ENCODE measurements around the gene HDAC8. TPM values are rescaled to one million over a fixed set of nuclear protein-coding genes. Genes with fewer than 3 reads are reported as not detected.
"Not testable (repeated sequence)": the region's sequence is repeated elsewhere in the genome, so short reads cannot be mapped to it uniquely, and the experiment has no call there.

The HDAC8 gene
- total RNA-seq, 1 donor: 19.9 TPM

GRCh38 chrX:72340626-72341025, 232.0 kb downstream of the HDAC8 start:
- no peak for DNase-seq (ENCODE audit: low read depth in 2 of 3, low spot score in 2 of 3)

DNA sequence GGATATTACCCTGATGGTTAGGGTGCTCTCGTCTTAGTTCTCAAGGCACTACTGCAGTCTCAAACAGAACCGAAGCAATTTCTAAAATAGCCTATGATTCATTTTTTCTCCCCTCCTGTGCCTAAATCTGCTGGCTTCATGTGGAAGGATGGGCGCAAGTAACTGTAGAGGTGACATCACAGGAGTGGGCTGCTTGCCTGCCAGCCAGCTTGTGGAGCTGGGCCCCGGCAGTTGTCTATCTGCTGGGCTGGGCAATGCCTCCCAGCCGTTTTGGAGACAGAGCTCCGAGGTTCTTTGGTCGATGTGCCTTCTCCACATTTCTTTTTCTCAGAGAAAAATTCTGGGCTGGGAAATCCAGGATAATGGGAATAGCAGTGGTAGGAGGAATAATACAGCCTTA, 232.6 kb downstream of the HDAC8 start:
- no peak for DNase-seq (ENCODE audit: low read depth in 2 of 3, low spot score in 2 of 3)

GRCh38 chrX:72330131-72330530, 242.5 kb downstream of the HDAC8 start:
- no peak for DNase-seq (ENCODE audit: low read depth in 2 of 3, low spot score in 2 of 3)

- DNase-seq (ENCODE audit: low read depth in 2 of 3, low spot score in 2 of 3): no peak
These were observed 245.9 kb downstream of the HDAC8 start for GRCh38 chrX:72326605-72327300.

- DNase-seq (ENCODE audit: low read depth in 2 of 3, low spot score in 2 of 3): not testable (repeated sequence)
These were observed 253.0 kb downstream of the HDAC8 start for GRCh38 chrX:72319651-72320050.

DNA sequence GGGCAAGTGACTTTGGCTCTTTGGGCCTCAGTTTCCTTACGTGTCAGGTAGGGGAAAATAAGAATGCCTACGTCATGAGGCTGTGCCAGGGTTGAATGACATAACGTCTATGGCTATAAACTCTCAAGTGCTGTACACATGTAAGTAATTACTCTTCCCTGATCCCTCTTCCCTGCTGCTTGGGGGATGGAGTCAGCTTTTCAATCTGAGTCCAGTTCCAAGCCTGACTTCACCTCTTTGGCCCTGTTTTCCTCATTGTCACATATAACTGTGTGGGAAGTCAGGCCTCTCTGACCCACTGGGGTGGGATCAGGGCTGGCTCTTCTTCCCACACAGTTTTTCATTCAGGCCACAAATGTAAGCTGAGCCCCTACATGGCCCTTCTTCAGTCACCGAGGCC, 255.5 kb downstream of the HDAC8 start:
- DNase-seq (ENCODE audit: low read depth in 2 of 3, low spot score in 2 of 3): no peak

GRCh38 chrX:72316408-72317110, 256.1 kb downstream of the HDAC8 start:
- DNase-seq (ENCODE audit: low read depth in 2 of 3, low spot score in 2 of 3): no peak

GRCh38 chrX:72314881-72315280, 257.8 kb downstream of the HDAC8 start:
- no peak for DNase-seq (ENCODE audit: low read depth in 2 of 3, low spot score in 2 of 3)

DNA sequence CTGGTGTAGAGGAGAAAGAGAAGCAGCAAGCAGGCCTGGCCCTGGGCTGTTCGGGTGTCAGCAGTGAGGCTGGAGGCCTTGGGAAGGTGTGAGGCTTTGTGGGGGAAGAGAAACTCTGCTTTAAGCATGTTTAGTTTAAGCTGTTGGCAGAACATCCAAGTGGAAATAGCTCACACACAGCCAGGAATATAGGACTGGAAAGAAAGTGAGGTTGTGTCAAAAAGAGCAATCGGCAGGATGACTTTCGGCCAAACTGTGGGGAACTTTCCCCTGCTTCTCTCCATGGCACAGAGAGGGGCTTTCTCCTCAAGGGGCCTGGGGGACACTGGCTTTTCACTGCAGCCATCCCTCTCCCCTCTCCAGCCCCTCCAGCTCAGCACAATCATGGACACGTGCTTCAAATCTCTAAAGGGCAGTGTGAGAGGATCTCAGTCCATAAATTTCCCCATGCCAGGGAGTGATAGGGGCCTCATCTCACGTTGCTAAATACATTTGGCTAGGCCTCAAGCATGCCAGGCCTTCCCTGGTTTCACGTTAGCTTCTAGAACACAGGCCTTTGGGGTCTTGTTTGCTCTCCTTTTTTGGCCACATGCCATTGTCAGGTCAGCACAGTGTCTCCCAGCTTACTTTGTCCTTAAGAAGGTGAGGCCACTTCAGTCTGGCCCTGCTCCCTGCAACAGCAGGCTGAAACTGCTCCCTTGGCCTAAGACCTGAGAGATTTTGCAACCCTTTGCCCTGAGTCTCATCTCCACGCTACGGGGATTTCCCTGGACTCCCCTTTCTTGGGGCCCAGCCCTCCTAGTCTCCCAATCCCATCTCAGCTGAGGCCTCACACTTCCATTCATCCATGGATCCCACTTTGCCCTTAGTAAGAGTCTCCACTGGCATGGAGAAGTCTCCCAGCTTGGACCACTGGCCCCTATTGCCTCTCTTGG, 258.7 kb downstream of the HDAC8 start:
- no peak for DNase-seq (ENCODE audit: low read depth in 2 of 3, low spot score in 2 of 3)

GRCh38 chrX:72312311-72312940, 260.2 kb downstream of the HDAC8 start:
- DNase-seq (ENCODE audit: low read depth in 2 of 3, low spot score in 2 of 3): no peak

DNA sequence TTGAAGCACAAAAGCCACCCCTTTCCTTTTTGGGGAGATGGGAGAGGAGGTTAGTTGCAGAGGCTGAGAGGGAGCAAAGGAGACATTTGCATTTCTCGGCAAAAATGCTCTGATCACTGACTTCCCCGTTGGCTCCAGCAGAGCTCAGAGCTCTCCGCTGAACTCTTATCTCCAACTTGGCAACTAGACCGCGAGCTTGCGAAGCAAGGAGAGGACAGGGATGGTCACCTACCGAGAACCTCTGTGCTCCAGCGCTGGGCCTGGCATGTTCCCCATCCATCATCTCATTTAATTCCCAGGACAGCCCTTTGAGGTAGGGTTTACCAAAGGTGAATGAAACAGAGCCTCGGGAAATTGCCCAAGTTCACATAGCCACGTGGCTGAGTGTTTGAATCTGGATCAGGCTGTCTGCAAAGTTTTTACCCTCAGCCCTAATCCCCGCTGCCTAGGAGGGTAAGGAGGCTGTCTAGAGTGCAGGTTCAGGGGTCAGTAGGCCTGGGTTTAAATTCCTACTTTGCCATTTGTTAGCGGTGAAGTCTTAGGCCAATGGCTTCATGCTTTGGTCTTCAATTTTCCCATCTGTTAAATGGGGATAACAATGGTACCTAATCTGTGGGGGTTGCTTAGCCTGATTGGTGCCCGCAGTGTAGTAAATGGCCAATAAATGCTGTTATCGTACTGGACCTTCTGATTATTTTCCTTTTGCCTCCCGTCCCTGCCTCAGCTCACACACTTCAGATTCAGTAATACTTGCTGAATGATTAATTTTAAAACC, 263.2 kb downstream of the HDAC8 start:
- DNase-seq (ENCODE audit: low read depth in 2 of 3, low spot score in 2 of 3): no peak

DNA sequence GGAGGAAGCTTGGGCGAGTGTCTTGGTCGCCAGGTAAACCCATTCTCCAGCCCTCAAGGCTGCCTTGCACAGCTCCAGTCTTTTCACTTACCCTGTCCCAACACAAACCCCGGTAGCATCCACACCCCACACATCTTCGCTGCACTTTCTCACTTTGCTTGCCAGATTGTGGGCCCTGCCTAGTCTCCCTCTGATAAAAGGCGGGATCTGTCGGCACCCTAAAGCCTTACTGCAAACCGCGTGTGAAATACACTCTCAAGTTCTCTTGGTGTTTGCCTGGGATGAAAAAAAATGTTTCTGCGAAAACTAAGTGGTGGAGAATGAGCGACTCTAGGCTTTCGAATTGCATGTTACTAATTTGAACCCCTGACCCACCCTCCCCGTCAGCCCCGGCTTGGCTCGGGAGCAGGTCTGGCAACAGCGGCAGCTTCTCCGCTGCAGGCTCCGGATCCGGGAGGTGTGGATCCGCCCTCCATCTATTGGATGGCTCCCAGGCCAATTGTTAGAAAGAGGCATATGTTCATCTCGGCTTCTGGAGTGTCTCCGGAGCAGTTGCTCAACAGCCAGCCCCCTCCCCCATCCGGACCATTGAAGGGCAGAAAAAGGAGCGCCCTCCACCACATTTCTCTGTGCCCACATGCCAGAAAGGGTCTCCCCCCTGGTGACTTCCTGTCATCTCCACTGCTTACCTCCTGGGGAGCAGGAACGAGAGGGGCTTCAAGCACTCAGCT, 263.9 kb downstream of the HDAC8 start:
- DNase-seq (ENCODE audit: low read depth in 2 of 3, low spot score in 2 of 3): peak in 2 of 3 donors; percentile 33 to 42

- DNase-seq (ENCODE audit: low read depth in 2 of 3, low spot score in 2 of 3): no peak
These were observed 264.5 kb downstream of the HDAC8 start for GRCh38 chrX:72308209-72308565.

DNA sequence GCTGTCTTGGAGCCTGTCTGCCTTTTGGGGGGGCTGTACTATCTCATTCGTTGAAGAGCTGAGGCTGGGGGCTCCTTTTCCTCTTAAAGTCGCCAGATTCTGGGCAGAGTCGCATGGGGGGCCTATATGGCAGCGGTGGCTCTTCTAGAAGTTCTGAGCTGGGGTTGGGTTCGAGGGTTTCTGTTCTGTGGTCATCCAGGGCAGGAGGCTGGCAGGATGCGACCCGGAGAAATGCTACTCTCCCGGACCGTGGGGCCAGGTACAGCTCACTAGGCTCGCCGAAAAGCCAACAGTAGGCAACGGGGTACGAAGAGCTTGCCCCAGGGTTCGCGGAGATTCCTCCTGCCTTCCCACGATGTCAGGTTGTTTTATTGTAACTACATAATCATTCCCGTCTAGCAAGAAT, 265.0 kb downstream of the HDAC8 start:
- no peak for DNase-seq (ENCODE audit: low read depth in 2 of 3, low spot score in 2 of 3)

DNA sequence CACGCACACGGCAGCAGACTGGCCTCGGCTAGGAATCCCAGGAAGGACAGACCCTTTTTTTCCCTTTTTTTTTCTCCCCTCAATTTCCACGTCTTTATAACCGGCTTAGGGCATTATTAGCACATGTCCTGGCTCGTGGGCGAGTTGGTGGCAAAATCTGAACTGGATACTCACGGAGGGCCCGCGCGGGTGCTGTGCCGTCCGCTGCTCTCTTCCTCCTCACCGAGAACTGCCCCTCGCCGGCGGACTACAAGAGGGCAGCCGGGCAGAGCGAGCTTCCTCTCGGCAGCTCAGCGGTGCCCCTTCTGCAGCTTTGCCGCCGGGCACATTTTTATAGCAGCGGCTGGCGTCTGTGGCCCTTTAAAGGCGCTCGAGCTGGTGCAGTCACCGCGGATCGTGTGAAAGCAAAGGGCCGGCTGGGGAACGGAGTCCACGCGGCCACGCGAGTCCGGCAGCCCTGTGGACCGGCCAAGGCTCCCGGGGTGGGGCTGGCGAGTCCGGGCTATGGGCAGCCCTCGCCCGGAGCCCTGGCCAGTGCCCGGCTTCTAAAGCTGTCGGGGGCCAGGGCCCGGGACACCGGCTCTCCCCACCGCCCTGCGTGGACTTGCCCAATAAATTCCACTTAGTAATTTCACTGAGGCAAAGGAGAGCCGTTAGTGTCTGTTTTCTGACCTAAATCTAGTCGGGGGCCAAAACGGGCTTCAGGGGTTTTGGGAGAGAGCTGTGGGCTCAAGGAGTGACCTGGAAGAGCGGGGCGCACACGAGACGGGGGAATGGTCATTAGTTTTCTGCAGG, 265.6 kb downstream of the HDAC8 start:
- peak in 2 of 3 donors; percentile 38 to 45 for DNase-seq (ENCODE audit: low read depth in 2 of 3, low spot score in 2 of 3)

DNA sequence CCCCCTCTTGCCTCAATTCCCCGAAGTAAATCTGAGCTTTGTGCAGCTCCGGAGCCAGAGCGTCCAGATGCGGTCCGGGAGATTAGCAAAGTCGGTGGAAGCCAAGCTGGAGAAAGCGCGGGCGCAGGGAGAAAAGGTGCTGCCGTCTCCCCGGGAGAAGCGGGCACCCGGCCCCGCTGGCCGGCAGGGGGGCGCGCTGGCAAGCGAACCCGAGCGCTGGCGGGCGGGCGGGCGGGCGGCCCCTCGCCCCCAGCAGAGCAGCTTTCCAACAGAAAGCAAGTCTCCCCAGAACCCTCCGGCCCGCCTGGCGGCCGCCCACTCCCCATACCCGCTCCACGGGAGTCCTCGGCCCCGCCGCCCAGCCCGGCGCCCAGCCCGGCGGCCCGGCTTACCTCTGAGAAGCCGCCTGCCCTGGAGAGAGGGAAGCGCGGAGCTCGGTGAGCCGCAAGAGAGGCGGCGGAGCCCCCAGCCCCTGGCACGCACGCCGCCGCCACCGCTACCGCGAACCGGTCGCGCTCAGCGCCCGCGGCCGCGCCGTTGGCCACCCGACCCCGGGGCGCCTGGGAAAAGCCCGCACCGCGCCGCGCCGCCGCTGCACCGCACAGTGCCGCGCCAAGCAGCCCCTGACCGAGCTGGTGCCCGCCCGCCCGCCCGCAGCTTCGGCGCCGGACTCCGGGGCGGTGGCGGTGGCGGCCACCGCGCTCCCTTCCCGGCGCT, 266.4 kb downstream of the HDAC8 start:
- peak in 1 of 3 donors; percentile 4 for DNase-seq (ENCODE audit: low read depth in 2 of 3, low spot score in 2 of 3)

DNA sequence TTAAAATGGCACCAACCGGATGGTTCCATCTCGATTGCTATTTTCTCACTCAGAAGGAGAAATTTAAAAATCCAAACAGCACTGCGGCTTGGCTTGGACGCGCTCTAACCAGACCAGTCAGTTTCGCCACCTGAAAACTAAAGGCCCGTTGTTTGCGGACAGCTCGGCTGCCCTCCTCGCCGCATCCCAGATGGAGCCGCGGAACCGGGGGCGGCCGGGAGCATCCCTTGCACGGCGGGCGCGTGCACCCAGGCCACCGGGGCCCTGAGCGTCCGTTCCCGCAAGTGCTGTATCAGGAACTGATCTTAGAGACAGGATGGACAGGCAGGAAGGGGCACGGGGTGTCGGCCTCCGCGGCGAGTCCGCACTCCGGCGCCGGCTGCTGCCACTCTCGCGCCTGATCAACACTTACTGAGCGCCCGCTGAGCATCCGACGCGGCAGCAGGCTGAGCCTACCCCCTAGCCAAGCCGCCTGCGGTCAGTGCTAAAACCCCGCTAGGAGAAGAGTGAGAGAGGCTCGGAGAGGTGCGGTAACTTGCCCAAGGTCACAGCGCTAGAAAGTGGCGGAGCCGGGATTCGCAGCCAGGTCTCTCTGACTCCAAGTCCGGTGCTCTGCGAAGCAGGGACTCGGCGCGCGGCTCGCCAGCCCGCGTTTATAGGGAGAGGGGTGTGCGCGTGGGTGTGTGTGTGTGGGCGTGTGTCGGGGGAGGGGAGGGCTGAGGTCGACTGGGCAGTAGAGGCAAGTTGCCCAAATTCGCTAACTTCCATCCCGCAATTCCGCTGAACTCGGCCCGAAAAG, 267.2 kb downstream of the HDAC8 start, which contains the start of gene CITED1:
Gene CITED1, minus strand, starts transcription at position 629 of the 799 bp plus-strand sequence. CDS start 3,045 bp downstream, outside the sequence.
- DNase-seq (ENCODE audit: low read depth in 2 of 3, low spot score in 2 of 3): no peak
